HG03139 (cell line): ENCODE results near the gene LIMS3.
"Not testable (repeated sequence)": the region's sequence is repeated elsewhere in the genome, so short reads cannot be mapped to it uniquely, and the experiment has no call there.

Experiments used
- ATAC-seq: cut with Tn5 transposase; IDR thresholded peaks from one replicate; pipeline ENCODE4 v1.9.1; 2021; ENCODE audit not compliant: unreplicated experiment

The LIMS3 gene

GRCh38 chr2:109924481-109924880, 26.0 kb downstream of the LIMS3 start:
- ATAC-seq: not testable (repeated sequence)

GRCh38 chr2:109927803-109928202, 29.3 kb downstream of the LIMS3 start:
- not testable (repeated sequence) for ATAC-seq

GRCh38 chr2:109929222-109929621, 30.7 kb downstream of the LIMS3 start:
- ATAC-seq: not testable (repeated sequence)

- not testable (repeated sequence) for ATAC-seq
Observed at GRCh38 chr2:109936534-109936933, 38.0 kb downstream of the LIMS3 start.

- ATAC-seq: not testable (repeated sequence)
Observed at GRCh38 chr2:109945362-109945761, 46.9 kb downstream of the LIMS3 start.

GRCh38 chr2:109947262-109947958, 48.9 kb downstream of the LIMS3 start:
- not testable (repeated sequence) for ATAC-seq

- ATAC-seq: not testable (repeated sequence)
Observed at GRCh38 chr2:109947959-109948520, 49.6 kb downstream of the LIMS3 start.

- not testable (repeated sequence) for ATAC-seq
Observed at GRCh38 chr2:109950146-109950843, 51.8 kb downstream of the LIMS3 start.

- ATAC-seq: not testable (repeated sequence)
Observed at GRCh38 chr2:109963942-109964341, 65.5 kb downstream of the LIMS3 start.

- not testable (repeated sequence) for ATAC-seq
Observed at GRCh38 chr2:109965482-109965881, 67.0 kb downstream of the LIMS3 start.

- not testable (repeated sequence) for ATAC-seq
Observed at GRCh38 chr2:109966107-109966736, 67.7 kb downstream of the LIMS3 start.

- ATAC-seq: not testable (repeated sequence)
Observed at GRCh38 chr2:109966858-109967257, 68.4 kb downstream of the LIMS3 start.

- not testable (repeated sequence) for ATAC-seq
Observed at GRCh38 chr2:109969864-109970263, 71.4 kb downstream of the LIMS3 start.

- ATAC-seq: not testable (repeated sequence)
Observed at GRCh38 chr2:109971710-109972109, 73.2 kb downstream of the LIMS3 start.
